HL-60 (cell line): ENCODE results near the gene NEGR1.

Experiments
- DNase-seq, 2 experiments: peaks; one replicate each; pipeline ENCODE4 v3.0.0-alpha.2; 2010 to 2020; ENCODE audit warnings: low read depth in 1 of 2, low spot score in 1 of 2
- H3K27ac ChIP-seq: fragments of 250-450 bp; sonication (Bioruptor Pico); replicated peaks from 2 replicates; pipeline ENCODE4 v1.5.1; 2020; ENCODE audit warnings: mild to moderate bottlenecking, moderate library complexity
- H3K27me3 ChIP-seq: fragments of 250-450 bp; sonication (Bioruptor Pico); 2 replicates; pipeline ENCODE4 v1.5.1; 2021; ENCODE audit warnings: mild to moderate bottlenecking, moderate library complexity; ENCODE audit not compliant: insufficient read depth, poor library complexity, severe bottlenecking
- H3K4me3 ChIP-seq: replicated peaks from 2 replicates; pipeline ENCODE4 v1.5.1; 2011; ENCODE audit warnings: mild to moderate bottlenecking, control low read depth, low read length; ENCODE audit not compliant: insufficient read depth
- GABPA ChIP-seq: IDR thresholded peaks from 2 replicates; pipeline ENCODE4 v1.6.1; 2012; ENCODE audit warnings: low read depth
- POLR2AphosphoS5 ChIP-seq: IDR thresholded peaks from 2 replicates; pipeline ENCODE4 v1.6.1; 2012; ENCODE audit warnings: low read depth
- SPI1 ChIP-seq: IDR thresholded peaks from 2 replicates; pipeline ENCODE4 v1.6.1; 2012; ENCODE audit warnings: low read depth, mild to moderate bottlenecking, borderline replicate concordance
- TF ChIP-seq, protein P1 (sequence below): IDR thresholded peaks from one replicate; pipeline ENCODE4 v1.5.1; 2011; ENCODE audit warnings: low read length, control low read depth, inconsistent platforms; ENCODE audit not compliant: insufficient read depth
- TF ChIP-seq, protein P2 (sequence below): IDR thresholded peaks from 2 replicates; pipeline ENCODE4 v1.6.1; 2012; ENCODE audit warnings: low read depth; ENCODE audit not compliant: insufficient replicate concordance

Gene NEGR1

DNA sequence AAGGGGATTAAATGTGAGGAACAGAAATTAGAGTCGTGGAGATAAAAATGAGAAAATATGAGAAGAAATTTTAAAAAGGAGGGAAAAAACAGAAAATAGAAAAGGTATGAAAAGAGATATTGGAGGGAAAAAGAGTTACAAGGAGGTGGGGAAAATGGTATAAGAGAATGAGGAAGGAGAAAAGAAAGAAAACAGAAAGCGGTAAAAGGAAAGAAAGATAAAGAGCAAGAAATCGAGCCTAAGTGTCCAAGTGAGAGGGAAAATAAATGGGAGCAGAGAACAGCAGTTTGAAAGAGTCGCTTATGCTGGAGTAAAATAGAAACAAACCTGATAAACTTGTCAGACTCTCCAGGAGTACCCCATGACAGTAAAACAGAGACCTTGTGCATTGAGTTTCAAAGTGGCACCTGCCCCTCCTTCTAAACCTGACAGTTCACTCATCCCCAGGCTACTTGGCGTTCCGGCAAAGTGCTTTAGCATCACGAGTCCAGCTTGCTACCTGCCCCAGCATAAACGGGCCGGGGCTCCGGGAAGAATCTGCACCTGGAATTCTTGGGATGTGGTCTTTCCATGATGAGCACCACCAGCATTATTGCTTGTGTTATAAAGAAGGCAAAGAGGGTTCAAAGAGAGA lies 585 bp downstream of the NEGR1 start:
- TF ChIP-seq, protein P1, sequence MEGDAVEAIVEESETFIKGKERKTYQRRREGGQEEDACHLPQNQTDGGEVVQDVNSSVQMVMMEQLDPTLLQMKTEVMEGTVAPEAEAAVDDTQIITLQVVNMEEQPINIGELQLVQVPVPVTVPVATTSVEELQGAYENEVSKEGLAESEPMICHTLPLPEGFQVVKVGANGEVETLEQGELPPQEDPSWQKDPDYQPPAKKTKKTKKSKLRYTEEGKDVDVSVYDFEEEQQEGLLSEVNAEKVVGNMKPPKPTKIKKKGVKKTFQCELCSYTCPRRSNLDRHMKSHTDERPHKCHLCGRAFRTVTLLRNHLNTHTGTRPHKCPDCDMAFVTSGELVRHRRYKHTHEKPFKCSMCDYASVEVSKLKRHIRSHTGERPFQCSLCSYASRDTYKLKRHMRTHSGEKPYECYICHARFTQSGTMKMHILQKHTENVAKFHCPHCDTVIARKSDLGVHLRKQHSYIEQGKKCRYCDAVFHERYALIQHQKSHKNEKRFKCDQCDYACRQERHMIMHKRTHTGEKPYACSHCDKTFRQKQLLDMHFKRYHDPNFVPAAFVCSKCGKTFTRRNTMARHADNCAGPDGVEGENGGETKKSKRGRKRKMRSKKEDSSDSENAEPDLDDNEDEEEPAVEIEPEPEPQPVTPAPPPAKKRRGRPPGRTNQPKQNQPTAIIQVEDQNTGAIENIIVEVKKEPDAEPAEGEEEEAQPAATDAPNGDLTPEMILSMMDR, result no peak
- TF ChIP-seq, protein P2, sequence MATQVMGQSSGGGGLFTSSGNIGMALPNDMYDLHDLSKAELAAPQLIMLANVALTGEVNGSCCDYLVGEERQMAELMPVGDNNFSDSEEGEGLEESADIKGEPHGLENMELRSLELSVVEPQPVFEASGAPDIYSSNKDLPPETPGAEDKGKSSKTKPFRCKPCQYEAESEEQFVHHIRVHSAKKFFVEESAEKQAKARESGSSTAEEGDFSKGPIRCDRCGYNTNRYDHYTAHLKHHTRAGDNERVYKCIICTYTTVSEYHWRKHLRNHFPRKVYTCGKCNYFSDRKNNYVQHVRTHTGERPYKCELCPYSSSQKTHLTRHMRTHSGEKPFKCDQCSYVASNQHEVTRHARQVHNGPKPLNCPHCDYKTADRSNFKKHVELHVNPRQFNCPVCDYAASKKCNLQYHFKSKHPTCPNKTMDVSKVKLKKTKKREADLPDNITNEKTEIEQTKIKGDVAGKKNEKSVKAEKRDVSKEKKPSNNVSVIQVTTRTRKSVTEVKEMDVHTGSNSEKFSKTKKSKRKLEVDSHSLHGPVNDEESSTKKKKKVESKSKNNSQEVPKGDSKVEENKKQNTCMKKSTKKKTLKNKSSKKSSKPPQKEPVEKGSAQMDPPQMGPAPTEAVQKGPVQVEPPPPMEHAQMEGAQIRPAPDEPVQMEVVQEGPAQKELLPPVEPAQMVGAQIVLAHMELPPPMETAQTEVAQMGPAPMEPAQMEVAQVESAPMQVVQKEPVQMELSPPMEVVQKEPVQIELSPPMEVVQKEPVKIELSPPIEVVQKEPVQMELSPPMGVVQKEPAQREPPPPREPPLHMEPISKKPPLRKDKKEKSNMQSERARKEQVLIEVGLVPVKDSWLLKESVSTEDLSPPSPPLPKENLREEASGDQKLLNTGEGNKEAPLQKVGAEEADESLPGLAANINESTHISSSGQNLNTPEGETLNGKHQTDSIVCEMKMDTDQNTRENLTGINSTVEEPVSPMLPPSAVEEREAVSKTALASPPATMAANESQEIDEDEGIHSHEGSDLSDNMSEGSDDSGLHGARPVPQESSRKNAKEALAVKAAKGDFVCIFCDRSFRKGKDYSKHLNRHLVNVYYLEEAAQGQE, result no peak
- TF ChIP-seq GABPA, result no peak
- no peak for TF ChIP-seq SPI1
- TF ChIP-seq POLR2AphosphoS5, result no peak
- DNase-seq, result no peak
- Histone ChIP-seq H3K27ac (no peak overlapping the region), H3K27me3 (no peaks in the 10 kb centered on the region), H3K4me3 (peak overlapping the region; percentile 67)

DNA sequence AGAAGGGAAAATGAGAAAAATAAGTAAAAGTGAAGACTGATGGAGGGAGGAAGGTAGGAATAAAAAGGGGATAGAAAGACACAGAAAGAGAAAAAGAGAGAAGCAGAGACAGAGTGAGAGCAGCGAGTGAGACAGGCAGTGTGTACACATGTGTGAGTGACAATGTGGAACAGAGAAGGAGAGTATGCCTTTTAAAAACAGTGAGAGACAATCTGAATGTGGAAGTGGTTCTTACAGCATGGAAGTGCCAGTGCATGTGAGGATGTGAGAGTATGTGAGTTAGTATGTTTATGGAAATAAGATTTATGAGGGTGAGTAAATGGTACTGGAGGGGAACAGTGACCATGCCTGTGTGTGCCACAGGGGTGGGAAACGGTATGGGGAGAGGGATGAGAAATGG lies 1.2 kb downstream of the NEGR1 start:
- H3K27ac ChIP-seq, result no peak overlapping the region
- no peak overlapping the region for H3K4me3 ChIP-seq
- no peak for DNase-seq
- H3K27me3 ChIP-seq, result no peaks in the 10 kb centered on the region
- TF ChIP-seq, protein P1, result no peak
- peak; percentile 66; the same call in 1 of the 2 replicates for TF ChIP-seq SPI1

DNA sequence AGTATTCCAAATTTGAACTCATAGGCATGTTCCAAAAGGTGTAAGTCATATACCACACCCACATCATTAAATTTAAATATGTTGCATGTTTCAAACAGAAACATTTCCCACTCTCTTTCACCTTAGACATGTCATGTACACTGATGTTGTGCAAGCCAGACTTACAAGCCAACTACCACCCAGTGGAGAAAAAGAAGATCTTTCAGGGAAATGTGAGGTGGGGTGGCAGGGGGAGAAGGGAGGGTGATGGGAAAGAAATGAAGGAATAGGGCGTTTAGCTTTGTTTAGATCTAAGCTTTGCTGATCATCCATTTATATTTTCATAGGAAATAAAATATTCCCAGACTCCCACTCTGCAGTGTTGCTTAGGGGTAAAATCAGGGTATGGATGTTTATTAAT lies 1.6 kb downstream of the NEGR1 start:
- no peaks in the 10 kb centered on the region for H3K27me3 ChIP-seq
- H3K4me3 ChIP-seq, result no peak overlapping the region
- DNase-seq, result no peak
- TF ChIP-seq GABPA, result no peak
- H3K27ac ChIP-seq, result no peak overlapping the region

DNA sequence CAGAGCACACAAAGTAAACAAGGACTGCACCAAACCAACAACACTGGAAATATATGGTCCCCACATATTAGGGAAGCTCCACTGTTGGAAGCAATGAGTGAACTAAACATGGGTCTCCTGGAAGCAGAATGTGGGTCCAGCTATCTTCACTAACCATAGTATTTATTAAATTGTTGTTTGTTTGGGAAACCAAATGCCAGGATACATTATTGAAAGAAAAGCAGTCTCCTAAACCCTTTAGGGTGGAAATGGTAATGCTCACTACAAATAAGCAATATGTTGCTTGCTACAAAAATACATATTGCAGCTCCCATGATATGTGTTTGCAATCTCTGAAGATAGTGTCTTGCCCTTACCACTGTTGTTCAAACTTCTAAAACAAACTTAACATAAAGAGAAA lies 2.2 kb downstream of the NEGR1 start:
- no peak for DNase-seq
- H3K4me3 ChIP-seq, result no peak overlapping the region
- H3K27ac ChIP-seq, result no peak overlapping the region
- TF ChIP-seq, protein P1, result no peak
- TF ChIP-seq POLR2AphosphoS5 (no peak), SPI1 (no peak), GABPA (no peak)
- TF ChIP-seq, protein P2, result no peak
- H3K27me3 ChIP-seq, result no peaks in the 10 kb centered on the region
